D721Med (cell line): Measurements from ENCODE around the gene HIP1.

Source experiments
- DNase-seq: peaks from one replicate; pipeline ENCODE4 v3.0.0; 2011; ENCODE audit warnings: low spot score; ENCODE audit not compliant: insufficient read length
- FAIRE-seq: peaks from 2 replicates; lab custom pipeline; 2011; peaks lifted over from hg19 to GRCh38; lab: Jason Lieb, UNC
- TF ChIP-seq, protein P1 (sequence below): IDR thresholded peaks from 2 replicates; pipeline ENCODE4 v1.5.1; 2012; ENCODE audit warnings: mild to moderate bottlenecking, control low read depth; ENCODE audit not compliant: insufficient read depth; ENCODE audit errors: missing control alignments

The HIP1 gene

DNA sequence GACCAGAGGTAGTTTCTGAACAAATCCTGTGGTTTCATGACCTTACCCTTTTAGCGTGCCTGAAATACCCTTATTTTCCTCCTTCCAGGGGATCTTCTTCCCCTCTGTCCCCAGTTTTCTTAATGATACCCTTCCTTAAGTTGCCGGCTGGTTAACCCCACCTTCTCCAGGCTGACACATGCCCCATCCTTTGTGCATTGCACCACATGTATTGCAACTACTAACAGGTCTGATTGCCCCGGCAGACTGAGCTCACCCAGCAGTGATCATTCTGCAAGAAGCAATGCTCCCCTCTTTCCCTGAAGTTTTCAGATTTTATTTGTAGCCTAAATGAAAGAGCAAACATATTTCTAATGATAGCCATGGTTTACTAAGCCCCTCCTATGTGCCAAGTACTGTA lies 108.2 kb downstream of the HIP1 start:
- TF ChIP-seq, protein P1, sequence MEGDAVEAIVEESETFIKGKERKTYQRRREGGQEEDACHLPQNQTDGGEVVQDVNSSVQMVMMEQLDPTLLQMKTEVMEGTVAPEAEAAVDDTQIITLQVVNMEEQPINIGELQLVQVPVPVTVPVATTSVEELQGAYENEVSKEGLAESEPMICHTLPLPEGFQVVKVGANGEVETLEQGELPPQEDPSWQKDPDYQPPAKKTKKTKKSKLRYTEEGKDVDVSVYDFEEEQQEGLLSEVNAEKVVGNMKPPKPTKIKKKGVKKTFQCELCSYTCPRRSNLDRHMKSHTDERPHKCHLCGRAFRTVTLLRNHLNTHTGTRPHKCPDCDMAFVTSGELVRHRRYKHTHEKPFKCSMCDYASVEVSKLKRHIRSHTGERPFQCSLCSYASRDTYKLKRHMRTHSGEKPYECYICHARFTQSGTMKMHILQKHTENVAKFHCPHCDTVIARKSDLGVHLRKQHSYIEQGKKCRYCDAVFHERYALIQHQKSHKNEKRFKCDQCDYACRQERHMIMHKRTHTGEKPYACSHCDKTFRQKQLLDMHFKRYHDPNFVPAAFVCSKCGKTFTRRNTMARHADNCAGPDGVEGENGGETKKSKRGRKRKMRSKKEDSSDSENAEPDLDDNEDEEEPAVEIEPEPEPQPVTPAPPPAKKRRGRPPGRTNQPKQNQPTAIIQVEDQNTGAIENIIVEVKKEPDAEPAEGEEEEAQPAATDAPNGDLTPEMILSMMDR, result no peak
- FAIRE-seq, result no peak
- no peak for DNase-seq

DNA sequence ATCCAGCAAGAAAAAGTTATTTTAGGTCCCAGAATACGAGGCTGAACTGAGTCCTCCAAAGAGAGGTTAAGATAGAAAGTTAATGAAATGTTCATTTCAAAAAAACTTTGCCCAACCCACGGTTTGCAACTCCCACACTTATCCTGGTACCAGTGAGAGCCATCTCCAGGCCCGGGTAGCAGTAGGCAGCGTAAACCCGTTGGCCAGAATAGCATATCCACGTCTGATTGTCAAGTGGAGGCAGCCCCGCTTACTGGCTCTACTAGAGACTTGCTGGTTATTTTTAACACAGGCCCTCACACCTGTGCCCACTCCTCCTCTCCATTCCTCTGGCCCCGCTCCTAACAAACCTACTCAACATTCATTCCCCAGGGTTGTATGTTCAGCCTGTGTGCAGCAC lies 109.7 kb downstream of the HIP1 start:
- DNase-seq (no peak), FAIRE-seq (no peak)
- TF ChIP-seq, protein P1, result no peak

DNA sequence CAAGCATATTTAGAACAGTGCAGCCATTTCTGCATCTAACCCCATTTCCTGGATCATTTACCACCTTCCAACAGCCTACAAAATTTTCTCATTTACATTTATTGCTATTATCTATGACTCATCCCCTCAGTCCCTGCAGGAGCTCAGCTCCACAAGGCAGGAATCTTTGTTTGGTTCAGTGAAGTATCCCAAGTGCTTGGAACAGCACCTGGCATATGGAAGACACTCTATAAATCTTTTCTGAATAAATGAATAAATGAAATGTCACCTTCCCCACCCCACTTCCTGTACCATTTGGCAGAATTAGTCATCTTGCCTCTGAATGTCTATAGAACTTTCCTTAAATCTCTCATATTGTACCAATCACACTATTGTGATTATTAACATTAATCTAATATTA lies 110.7 kb downstream of the HIP1 start:
- DNase-seq (no peak), FAIRE-seq (no peak)
- TF ChIP-seq, protein P1, result no peak

DNA sequence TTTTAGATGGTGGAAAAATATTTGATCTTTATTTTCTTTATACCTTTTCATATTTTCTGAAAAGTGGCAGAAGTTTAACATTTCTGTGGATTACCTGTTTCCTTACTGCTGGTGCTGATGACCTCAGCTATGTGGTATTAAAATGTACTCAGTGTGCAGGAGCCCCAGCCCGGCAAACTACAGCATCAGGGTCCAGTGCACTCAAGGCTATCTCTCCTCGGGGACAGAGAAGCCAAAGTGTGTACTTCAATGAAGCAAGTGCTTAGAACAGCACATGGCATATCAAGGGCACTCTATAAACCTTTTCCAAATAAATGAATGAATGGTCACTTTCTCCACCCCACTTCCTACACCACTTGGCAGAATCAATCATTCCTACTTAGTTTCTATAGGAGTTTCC lies 111.8 kb downstream of the HIP1 start:
- FAIRE-seq (no peak), DNase-seq (no peak)
- TF ChIP-seq, protein P1, result no peak

DNA sequence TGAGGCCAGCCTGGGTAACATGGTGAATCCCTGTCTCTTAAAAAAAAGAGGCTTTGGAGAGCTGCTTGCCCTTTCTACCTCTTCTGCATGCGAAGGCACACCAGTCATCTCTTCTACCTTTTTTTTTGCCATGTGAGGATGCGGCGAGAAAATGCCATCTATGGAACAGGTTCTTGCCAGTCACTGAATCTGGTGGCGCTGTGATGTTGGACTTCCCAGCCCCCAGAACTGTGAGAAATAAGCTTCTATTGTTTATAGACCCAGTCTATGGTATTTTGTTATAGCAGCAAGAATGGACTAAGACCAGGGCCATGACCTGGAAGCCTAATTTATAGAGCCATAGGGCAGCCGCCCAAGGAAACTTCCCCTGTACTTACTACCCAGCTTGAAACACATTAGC lies 112.9 kb downstream of the HIP1 start:
- FAIRE-seq (no peak), DNase-seq (no peak)
- TF ChIP-seq, protein P1, result no peak

DNA sequence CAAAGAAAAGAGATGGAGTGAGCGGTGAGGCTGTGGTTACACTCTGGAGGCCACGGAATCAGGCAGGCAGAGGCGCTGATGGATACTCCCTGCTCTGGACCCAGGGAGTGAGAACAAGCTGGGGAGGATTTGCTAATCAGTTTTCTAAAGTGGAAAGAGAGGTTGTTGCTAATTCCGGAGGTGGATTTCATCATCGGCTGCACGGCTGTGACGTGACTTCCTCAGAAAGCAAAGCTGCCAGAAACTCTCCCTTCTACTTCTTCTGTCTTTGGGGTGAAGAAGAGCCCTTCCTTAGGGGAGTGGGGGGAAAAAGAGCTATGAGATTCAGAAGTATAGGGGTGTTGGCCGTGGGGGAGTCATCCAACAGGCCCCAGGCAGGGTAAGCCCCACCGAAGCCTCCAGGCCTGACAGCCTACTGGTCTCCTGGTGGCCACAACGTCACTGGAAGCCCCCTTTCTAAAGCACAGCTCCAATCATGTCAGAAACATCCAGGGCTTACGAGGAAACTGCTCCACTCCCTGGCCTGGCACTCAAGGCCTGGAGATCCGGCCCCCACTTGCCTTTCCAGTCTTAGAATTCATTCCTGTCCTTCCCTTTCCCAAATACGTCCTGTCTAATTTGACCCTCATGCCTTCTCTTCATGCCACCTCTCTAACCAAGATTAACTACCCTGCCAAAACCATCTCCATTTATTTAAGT lies 114.5 kb downstream of the HIP1 start:
- DNase-seq (no peak), FAIRE-seq (no peak)
- TF ChIP-seq, protein P1, result no peak

DNA sequence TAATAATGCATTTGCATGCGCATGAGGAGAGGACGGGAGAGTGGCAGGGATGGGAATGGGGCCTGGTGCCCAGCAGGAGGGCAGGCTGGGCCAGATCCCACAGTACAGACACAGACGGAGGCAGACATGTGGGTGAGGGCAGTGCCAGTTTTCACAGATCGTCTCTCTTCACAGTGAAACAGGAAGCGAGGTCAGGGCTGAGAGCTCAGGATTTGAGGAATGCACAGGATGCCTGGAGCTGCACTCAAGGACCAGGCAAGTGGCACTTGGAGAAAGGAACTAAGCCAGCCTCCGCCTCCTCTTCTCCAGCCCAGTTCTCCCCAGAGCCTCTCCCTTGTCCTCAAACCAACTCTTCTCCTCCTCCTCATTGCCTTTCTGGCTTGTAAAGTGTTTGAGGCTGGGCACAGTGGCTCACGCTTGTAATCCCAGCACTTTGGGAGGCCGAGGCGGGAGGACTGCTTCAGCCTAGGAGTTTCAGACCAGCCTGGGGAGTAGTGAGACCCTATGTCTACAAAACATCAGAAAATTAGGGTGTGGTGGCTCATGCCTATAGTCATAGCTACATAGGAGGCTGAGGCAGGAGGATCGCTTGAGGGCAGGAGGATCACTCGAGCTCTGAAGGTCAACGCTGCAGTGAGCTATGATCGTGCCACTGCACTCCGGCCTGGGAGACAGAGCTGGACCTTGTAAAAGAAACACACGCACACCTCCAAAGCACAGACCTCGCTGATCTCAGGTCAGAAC lies 115.2 kb downstream of the HIP1 start:
- DNase-seq (no peak), FAIRE-seq (no peak)
- TF ChIP-seq, protein P1, result no peak
